Astrocyte (in vitro differentiated cells and primary cell): ENCODE data around the gene TRPM8. TPM values are rescaled to one million over a fixed set of nuclear protein-coding genes. Genes with fewer than 3 reads are reported as not detected.
A peak's percentile ranks its signal among the peaks of the same experiment; 100 is the strongest.

Experiments used
- DNase-seq: peaks from one replicate; pipeline ENCODE4 v3.0.0-alpha.2; 2010; ENCODE audit warnings: low read depth
- FAIRE-seq: peaks from 2 replicates; lab custom pipeline; 2011; peaks lifted over from hg19 to GRCh38; lab: Jason Lieb, UNC
- H2AFZ ChIP-seq: 2 replicates; pipeline ENCODE4 v1.6.0; 2012; ENCODE audit warnings: low read depth, low read length, inconsistent platforms
- H3K27ac ChIP-seq: 2 replicates; pipeline ENCODE4 v1.5.1; 2011; ENCODE audit warnings: low read depth, low read length, inconsistent platforms
- H3K27me3 ChIP-seq: 2 replicates; pipeline ENCODE4 v1.6.0; 2011; ENCODE audit warnings: low read length, inconsistent platforms; ENCODE audit not compliant: insufficient read depth
- H3K36me3 ChIP-seq: 2 replicates; pipeline ENCODE4 v1.5.1; 2011; ENCODE audit warnings: low read length, inconsistent platforms; ENCODE audit not compliant: insufficient read depth
- H3K4me1 ChIP-seq: 2 replicates; pipeline ENCODE4 v1.5.1; 2011; ENCODE audit warnings: low read length, inconsistent platforms; ENCODE audit not compliant: insufficient read depth
- H3K4me2 ChIP-seq: 2 replicates; pipeline ENCODE4 v1.6.0; 2012; ENCODE audit warnings: low read length, inconsistent platforms
- H3K4me3 ChIP-seq: 2 replicates; pipeline ENCODE4 v1.5.1; 2011; ENCODE audit warnings: low read depth, mild to moderate bottlenecking, low read length, inconsistent platforms; ENCODE audit not compliant: insufficient read depth
- H3K79me2 ChIP-seq: 2 replicates; pipeline ENCODE4 v1.6.0; 2012; ENCODE audit warnings: mild to moderate bottlenecking, low read length, inconsistent platforms; ENCODE audit not compliant: insufficient read depth
- H3K9ac ChIP-seq: 2 replicates; pipeline ENCODE4 v1.6.0; 2012; ENCODE audit warnings: mild to moderate bottlenecking, low read length, inconsistent platforms
- H3K9me3 ChIP-seq: 2 replicates; pipeline ENCODE4 v1.5.1; 2012; ENCODE audit warnings: low read depth, mild to moderate bottlenecking, low read length, inconsistent platforms; ENCODE audit not compliant: insufficient read depth
- H4K20me1 ChIP-seq: 2 replicates; pipeline ENCODE4 v1.6.0; 2012; ENCODE audit warnings: low read length, inconsistent platforms; ENCODE audit not compliant: insufficient read depth
- H3K27ac Mint-ChIP-seq: one replicate; pipeline ENCODE4 v1.8.0; 2021; ENCODE audit warnings: mild to moderate bottlenecking, mixed read lengths; ENCODE audit not compliant: unreplicated experiment
- H3K27me3 Mint-ChIP-seq: one replicate; pipeline ENCODE4 v1.8.0; 2021; ENCODE audit warnings: low read depth, mixed read lengths; ENCODE audit not compliant: unreplicated experiment
- H3K36me3 Mint-ChIP-seq: one replicate; pipeline ENCODE4 v1.8.0; 2021; ENCODE audit warnings: low read depth, mixed read lengths; ENCODE audit not compliant: unreplicated experiment
- H3K4me1 Mint-ChIP-seq: one replicate; pipeline ENCODE4 v1.8.0; 2021; ENCODE audit warnings: low read depth, mixed read lengths; ENCODE audit not compliant: unreplicated experiment
- H3K4me3 Mint-ChIP-seq: one replicate; pipeline ENCODE4 v1.8.0; 2021; ENCODE audit warnings: mild to moderate bottlenecking, moderate library complexity, mixed read lengths; ENCODE audit not compliant: unreplicated experiment
- H3K9me3 Mint-ChIP-seq: one replicate; pipeline ENCODE4 v1.8.0; 2021; ENCODE audit warnings: mild to moderate bottlenecking, mixed read lengths; ENCODE audit not compliant: unreplicated experiment
- EZH2 ChIP-seq: IDR thresholded peaks from 2 replicates; pipeline ENCODE4 v1.6.1; 2012; ENCODE audit warnings: mild to moderate bottlenecking, low read length, inconsistent platforms; ENCODE audit not compliant: insufficient read depth
- total RNA-seq: library from RNA; stranded (reverse); gene quantifications from 2 replicates; pipeline ENCODE4 v1.2.1, GENCODE V29; 2021
- TF ChIP-seq, protein P1 (sequence below): IDR thresholded peaks from 2 replicates; pipeline ENCODE4 v1.5.1; 2011; ENCODE audit warnings: low read depth, mild to moderate bottlenecking, inconsistent platforms, low read length, moderate library complexity; ENCODE audit not compliant: insufficient read depth

TRPM8 gene
- total RNA-seq, 1 donor from 2014 or later, result 0.95 TPM

DNA sequence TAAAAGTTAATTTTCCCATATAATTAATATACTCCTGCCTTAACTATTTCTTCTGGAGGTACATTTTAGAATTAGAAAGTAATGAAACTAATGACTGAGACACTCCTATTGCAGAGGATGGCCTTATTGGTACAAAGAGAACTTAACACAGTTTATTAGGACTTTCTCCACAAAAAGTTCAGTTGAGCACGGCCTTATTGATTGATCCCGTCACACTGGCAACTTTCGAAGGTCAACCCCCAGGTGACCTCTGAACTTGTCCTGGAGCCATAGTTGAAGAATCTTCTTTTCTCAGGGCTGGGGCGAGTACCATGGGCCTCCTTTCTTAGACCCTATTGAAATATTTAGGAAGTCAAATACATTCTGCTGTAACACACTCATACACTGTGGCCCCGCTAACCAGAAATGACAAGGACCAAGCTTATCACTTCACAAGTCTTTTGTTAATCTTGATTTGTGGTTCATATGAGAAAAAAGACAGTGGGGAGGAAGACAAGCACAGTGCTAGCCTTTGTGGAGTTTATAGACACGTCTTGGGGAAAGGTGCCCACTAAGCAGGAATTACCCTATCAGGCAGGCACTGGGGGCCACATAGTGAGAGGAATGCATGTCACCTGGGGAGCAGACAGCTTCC is 144.6 kb downstream of the TRPM8 start:
- H3K9me3 ChIP-seq, result no peaks in the 10 kb centered on the region

DNA sequence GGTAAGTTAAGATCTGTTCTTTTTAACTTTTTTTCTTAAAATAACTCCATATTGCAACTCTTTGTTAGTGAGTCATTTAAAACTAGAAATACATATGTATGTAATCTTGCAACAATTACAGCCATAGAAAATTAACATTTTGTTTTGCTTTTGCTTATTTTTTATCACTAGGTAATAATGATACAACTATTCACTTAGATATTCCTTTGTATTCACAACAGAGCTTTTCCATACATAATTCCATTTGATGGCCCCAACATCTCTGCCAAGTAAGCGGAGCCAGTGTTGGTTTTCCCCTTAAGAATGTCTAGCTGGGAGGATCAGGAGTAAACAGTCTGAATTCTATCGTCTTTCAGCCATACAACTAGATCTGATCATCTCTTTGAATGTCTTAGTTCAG is 149.4 kb downstream of the TRPM8 start:
- no peak for DNase-seq
- no peaks in the 10 kb centered on the region for H3K4me1 ChIP-seq
- no peak overlapping the region for H3K4me3 ChIP-seq
- no peaks in the 10 kb centered on the region for H3K9me3 ChIP-seq
- H3K27ac ChIP-seq, result no peak overlapping the region
- H3K4me2 ChIP-seq, result no peak overlapping the region
- peaks cover 4% of the 10 kb centered on the region for H3K27me3 Mint-ChIP-seq
- no peaks in the 10 kb centered on the region for H4K20me1 ChIP-seq
- TF ChIP-seq, protein P1, sequence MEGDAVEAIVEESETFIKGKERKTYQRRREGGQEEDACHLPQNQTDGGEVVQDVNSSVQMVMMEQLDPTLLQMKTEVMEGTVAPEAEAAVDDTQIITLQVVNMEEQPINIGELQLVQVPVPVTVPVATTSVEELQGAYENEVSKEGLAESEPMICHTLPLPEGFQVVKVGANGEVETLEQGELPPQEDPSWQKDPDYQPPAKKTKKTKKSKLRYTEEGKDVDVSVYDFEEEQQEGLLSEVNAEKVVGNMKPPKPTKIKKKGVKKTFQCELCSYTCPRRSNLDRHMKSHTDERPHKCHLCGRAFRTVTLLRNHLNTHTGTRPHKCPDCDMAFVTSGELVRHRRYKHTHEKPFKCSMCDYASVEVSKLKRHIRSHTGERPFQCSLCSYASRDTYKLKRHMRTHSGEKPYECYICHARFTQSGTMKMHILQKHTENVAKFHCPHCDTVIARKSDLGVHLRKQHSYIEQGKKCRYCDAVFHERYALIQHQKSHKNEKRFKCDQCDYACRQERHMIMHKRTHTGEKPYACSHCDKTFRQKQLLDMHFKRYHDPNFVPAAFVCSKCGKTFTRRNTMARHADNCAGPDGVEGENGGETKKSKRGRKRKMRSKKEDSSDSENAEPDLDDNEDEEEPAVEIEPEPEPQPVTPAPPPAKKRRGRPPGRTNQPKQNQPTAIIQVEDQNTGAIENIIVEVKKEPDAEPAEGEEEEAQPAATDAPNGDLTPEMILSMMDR, result no peak
- no peak for TF ChIP-seq EZH2
- H3K27me3 ChIP-seq, result no peaks in the 10 kb centered on the region
- H3K4me3 Mint-ChIP-seq, result no peak overlapping the region
- H3K79me2 ChIP-seq, result no peaks in the 10 kb centered on the region
- no peaks in the 10 kb centered on the region for H3K36me3 Mint-ChIP-seq
- H2AFZ ChIP-seq, result no peak overlapping the region
- no peaks in the 10 kb centered on the region for H3K36me3 ChIP-seq
- peaks cover 7% of the 10 kb centered on the region for H3K9me3 Mint-ChIP-seq
- no peak overlapping the region for H3K27ac Mint-ChIP-seq
- H3K4me1 Mint-ChIP-seq, result no peaks in the 10 kb centered on the region
- no peak overlapping the region for H3K9ac ChIP-seq
- no peak for FAIRE-seq

More for the DNA sequence above, 144.6 kb downstream of the TRPM8 start:
- no peak overlapping the region for H2AFZ ChIP-seq
- no peaks in the 10 kb centered on the region for H4K20me1 ChIP-seq
- FAIRE-seq (no peak), DNase-seq (no peak)
- H3K4me1 Mint-ChIP-seq, result no peaks in the 10 kb centered on the region
- peak overlapping the region; percentile 30 for H3K27ac Mint-ChIP-seq
- H3K27ac ChIP-seq, result no peak overlapping the region
- H3K79me2 ChIP-seq, result no peaks in the 10 kb centered on the region
- peaks cover 7% of the 10 kb centered on the region for H3K27me3 Mint-ChIP-seq
- no peaks in the 10 kb centered on the region for H3K4me1 ChIP-seq
- H3K27me3 ChIP-seq, result peaks cover 7% of the 10 kb centered on the region
- no peak overlapping the region for H3K4me2 ChIP-seq
- TF ChIP-seq EZH2, result no peak
- TF ChIP-seq, protein P1, result no peak
- no peak overlapping the region for H3K4me3 Mint-ChIP-seq
- H3K9me3 Mint-ChIP-seq, result peaks cover 7% of the 10 kb centered on the region
- H3K36me3 Mint-ChIP-seq, result no peaks in the 10 kb centered on the region
- H3K36me3 ChIP-seq, result no peaks in the 10 kb centered on the region
- no peak overlapping the region for H3K9ac ChIP-seq
- H3K4me3 ChIP-seq, result no peak overlapping the region

Other genes starting within 250 kb of the TRPM8 start
- gene UGT1A9, start 245.5 kb upstream of the TRPM8 start, total RNA-seq, result not detected in 2 replicates
- not detected in 2 replicates for gene UGT1A7, start 235.5 kb upstream of the TRPM8 start, total RNA-seq
- not detected in 2 replicates for gene UGT1A6, start 224.5 kb upstream of the TRPM8 start, total RNA-seq
- gene UGT1A5, start 204.5 kb upstream of the TRPM8 start, total RNA-seq, result not detected in 2 replicates
- not detected in 2 replicates for gene UGT1A4, start 198.6 kb upstream of the TRPM8 start, total RNA-seq
- not detected in 2 replicates for gene UGT1A3, start 188.3 kb upstream of the TRPM8 start, total RNA-seq
- gene UGT1A1, start 157.1 kb upstream of the TRPM8 start, total RNA-seq, result not detected in 2 replicates
- gene MROH2A, start 139.0 kb upstream of the TRPM8 start, total RNA-seq, result not detected in 2 replicates
- gene HJURP, start 62.8 kb upstream of the TRPM8 start, total RNA-seq, result 2.7 and 5.9 TPM in 2 replicates
- not detected in 2 replicates for gene SPP2, start 133.3 kb downstream of the TRPM8 start, total RNA-seq